ENCODE results near the gene CEP290. TPM values are rescaled to one million over a fixed set of nuclear protein-coding genes. Genes with fewer than 3 reads are reported as not detected.

The CEP290 gene
- total and polyA plus RNA-seq, 2 of the 13 experiments (the other 11 are each of a cell fraction or from before 2014, with no cell fraction given), result 2.4 to 10.8 TPM

DNA sequence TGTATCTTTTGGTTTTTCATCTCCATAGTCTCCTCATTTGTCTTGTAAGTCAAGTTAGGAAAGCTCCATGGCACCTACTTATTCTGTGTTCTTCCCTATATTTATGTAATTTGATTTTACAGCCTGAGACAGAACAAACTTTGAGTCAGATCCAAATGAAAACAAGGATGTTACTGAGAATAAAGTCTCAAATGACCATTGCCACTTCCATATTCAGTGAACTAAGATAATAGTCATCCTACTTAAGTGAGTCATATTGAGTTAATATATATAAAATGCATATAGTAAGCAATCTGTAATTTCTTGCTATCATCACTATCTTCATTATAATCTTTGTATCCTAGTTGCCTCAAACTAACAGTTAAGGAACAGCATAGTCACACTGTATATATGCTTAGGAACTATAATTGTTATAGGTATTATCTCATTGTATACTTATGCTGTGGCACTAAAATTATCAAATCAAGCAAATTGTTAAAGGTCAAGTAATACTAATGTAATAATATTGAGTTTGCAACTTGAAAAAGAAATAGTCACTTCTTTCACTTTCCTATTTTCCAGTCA lies 31.0 kb upstream of the CEP290 start (continued):
- TF ChIP-seq SP2 (CRISPR knock-in tag; IDR thresholded peaks at IDR 0.05), result no peak

DNA sequence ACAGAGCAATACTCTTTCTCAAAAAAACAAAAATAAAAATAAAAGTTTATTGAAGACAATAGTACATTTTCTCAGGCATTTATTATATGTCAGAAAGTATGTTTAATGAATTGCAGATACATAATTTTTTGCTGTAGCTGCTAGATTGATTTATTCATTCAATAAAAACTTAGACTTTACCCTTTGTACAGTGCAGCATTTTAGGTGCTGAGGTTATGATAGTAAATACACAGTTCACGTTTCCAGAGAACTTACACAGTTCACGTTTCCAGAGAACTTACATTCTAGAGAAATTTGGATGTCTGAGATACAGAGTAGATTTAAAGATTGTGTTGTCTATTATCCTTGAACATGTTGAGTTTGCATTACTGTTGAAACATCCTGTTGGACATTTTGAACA lies 25.5 kb upstream of the CEP290 start:
- TF ChIP-seq, protein P1, sequence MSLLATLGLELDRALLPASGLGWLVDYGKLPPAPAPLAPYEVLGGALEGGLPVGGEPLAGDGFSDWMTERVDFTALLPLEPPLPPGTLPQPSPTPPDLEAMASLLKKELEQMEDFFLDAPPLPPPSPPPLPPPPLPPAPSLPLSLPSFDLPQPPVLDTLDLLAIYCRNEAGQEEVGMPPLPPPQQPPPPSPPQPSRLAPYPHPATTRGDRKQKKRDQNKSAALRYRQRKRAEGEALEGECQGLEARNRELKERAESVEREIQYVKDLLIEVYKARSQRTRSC (CRISPR knock-in tag; IDR thresholded peaks at IDR 0.05; ENCODE audit: low read depth), result no peak
- TF ChIP-seq, protein P2, sequence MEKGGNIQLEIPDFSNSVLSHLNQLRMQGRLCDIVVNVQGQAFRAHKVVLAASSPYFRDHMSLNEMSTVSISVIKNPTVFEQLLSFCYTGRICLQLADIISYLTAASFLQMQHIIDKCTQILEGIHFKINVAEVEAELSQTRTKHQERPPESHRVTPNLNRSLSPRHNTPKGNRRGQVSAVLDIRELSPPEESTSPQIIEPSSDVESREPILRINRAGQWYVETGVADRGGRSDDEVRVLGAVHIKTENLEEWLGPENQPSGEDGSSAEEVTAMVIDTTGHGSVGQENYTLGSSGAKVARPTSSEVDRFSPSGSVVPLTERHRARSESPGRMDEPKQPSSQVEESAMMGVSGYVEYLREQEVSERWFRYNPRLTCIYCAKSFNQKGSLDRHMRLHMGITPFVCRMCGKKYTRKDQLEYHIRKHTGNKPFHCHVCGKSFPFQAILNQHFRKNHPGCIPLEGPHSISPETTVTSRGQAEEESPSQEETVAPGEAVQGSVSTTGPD (CRISPR knock-in tag; IDR thresholded peaks at IDR 0.05), result no peak
- TF ChIP-seq, protein P3, sequence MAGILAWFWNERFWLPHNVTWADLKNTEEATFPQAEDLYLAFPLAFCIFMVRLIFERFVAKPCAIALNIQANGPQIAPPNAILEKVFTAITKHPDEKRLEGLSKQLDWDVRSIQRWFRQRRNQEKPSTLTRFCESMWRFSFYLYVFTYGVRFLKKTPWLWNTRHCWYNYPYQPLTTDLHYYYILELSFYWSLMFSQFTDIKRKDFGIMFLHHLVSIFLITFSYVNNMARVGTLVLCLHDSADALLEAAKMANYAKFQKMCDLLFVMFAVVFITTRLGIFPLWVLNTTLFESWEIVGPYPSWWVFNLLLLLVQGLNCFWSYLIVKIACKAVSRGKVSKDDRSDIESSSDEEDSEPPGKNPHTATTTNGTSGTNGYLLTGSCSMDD (CRISPR knock-in tag; IDR thresholded peaks at IDR 0.05), result no peak
- TF ChIP-seq MEIS2 (CRISPR knock-in tag; IDR thresholded peaks at IDR 0.05) (no peak), REXO4 (CRISPR knock-in tag; IDR thresholded peaks at IDR 0.05; ENCODE audit: borderline replicate concordance) (no peak), JUNB (CRISPR knock-in tag; IDR thresholded peaks at IDR 0.05; ENCODE audit: borderline replicate concordance) (no peak), ARNTL (CRISPR knock-in tag; IDR thresholded peaks at IDR 0.05) (no peak), ARNT2 (CRISPR knock-in tag; IDR thresholded peaks at IDR 0.05; ENCODE audit: low read depth) (no peak)
- Histone ChIP-seq H3K79me2 (ENCODE audit: insufficient read depth, low read length) (no peaks in the 10 kb centered on the region), H3K4me2 (ENCODE audit: low read depth, low read length) (no peak overlapping the region), H3K36me3 (replicated peaks in 1 of 2; ENCODE audit: control insufficient read depth in 1 of 2, insufficient read depth in 2 of 2, low read length in 2 of 2) (peaks cover 5% of the 10 kb centered on the region in 2 experiments; a peak in 3 of 5 replicates), H3K4me1 (ENCODE audit: insufficient read depth, low read length) (no peaks in the 10 kb centered on the region), H3K4me3 (replicated peaks in 1 of 3; ENCODE audit: insufficient read depth in 1 of 3, low read depth in 2 of 3, low read length in 3 of 3) (no peak overlapping the region), H3K9ac (ENCODE audit: insufficient read depth, low read depth, low read length) (no peak overlapping the region), H3K27ac (ENCODE audit: extremely low read length, insufficient read depth, low read length) (no peak overlapping the region), H2AFZ (ENCODE audit: low read length) (no peak overlapping the region), H3K9me3 (ENCODE audit: low read length) (no peaks in the 10 kb centered on the region), H4K20me1 (ENCODE audit: insufficient read depth, low read length) (no peaks in the 10 kb centered on the region), H3K27me3 (ENCODE audit: control insufficient read depth in 1 of 2, insufficient read depth in 2 of 2, low read length in 2 of 2) (no peaks in the 10 kb centered on the region)
- ATAC-seq, result no peak
- no peak for DNase-seq (ENCODE audit: low spot score)
- WGBS (ENCODE audit: low lambda C conversion rate), result 80% methylated on average over 2 of the region's 2 CpGs
- BruUV-seq (replicated peaks), result no TSS peak
- CTCF ChIA-PET (ENCODE audit: low intra/inter-chr PET ratio, low total read pairs), result no interaction called here
- POLR2A ChIA-PET, result no interaction called here
- intact Hi-C loops (cut with micrococcal nuclease; ENCODE audit: unreplicated experiment), result no loop called here
- FAIRE-seq, result no peak
- in situ Hi-C loops (cut with HindIII; ENCODE audit: extremely low pct_ligation_motif_present, low pct_unique_long_range_greater_than_20kb), result no loop called here
